Myometrial cell (primary cell): ENCODE results near the gene OR4D11. TPM values are rescaled to one million over a fixed set of nuclear protein-coding genes. Genes with fewer than 3 reads are reported as not detected.

ENCODE experiments used
- total RNA-seq: library from RNA; depleted of rRNA; stranded (reverse); fragments of >200 nt; gene quantifications from 2 replicates; pipeline ENCODE4 v1.2.3, GENCODE V29; 2015

The OR4D11 gene
- total RNA-seq: not detected in 2 replicates

DNA sequence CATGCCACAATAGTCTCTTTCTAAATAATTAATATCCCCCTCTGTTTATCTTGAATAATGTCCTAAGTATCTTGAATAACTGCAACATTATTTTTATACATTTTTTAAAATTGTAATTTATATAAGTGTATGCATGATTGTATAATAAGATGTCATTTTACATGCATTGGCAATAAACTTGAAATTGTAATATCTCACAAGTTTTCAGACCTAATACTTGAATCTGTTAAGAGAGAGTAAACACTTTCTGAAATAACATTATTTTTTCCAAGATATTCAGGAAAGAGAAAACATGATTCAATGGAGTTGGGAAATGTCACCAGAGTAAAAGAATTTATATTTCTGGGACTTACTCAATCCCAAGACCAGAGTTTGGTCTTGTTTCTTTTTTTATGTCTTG is at the start of gene OR4D11:
Gene OR4D11 (plus strand): TSS at position 301 of the 400 bp plus-strand sequence. CDS start 0 bp downstream, at position 301.

GRCh38 chr11:59456661-59457060 is 46.7 kb upstream of the OR4D11 start, which contains the start of gene OR4D6:
Gene OR4D6, plus strand, starts transcription at chr11:59456961. Its CDS starts 0 bp downstream, at chr11:59456961.

DNA sequence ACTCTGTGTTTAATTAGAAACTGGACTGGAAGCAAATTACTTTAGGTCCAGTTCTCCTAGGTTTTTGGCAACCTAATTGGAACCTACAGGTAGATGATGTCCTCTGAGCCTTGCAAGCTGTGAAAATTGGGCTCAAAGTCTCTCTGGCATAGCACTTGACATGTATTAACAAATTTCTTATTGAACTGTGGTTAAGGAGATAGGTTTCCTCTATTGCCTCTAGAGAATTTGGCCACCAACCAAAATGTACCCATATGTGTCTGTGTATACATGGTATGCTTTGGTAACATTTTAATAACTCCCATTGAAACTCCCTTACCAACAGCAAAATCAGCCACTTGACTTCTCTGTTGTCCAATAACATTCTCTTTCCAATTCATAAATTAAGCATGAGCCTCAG is 30.4 kb upstream of the OR4D11 start, which contains the start of gene OR4D10:
Gene OR4D10 (plus strand): TSS at position 301 of the 400 bp plus-strand sequence. CDS start 4,115 bp downstream, outside the sequence.

DNA sequence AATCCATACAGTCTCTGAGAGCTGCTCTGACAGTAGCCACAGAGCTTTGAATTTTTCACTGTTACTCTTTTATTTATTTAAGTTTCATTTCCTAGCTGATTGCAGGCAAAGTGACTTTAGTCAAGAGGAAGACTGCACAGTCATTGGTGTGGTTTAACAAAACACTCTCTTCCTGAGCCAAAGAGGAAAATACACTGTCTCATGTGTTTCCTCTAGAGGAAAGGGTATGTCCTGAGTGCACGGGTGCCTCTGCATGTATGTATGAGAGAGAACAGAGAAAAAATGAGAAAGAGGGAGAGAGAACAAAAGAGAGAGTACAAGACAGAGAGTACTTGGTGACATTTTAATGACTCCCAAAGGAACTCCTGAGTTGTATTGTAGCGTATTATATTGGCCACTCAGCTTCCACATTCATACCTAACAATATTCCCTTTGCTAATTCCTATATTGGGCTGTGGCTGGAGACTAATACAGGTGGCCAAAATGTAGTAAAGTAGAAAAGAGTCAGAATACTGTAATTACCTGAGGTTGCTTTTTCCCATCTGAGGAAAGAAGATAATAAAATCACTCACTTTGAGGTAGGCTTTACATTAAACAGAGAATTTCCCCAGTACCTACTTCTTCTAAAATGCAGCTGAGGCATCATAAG is 7.7 kb downstream of the OR4D11 start, which contains the start of gene OR4D9:
Gene OR4D9 (plus strand): TSS at position 599 of the 649 bp plus-strand sequence. CDS start 3,374 bp downstream, outside the sequence.

Other genes with a start within 250 kb of the OR4D11 start
- not detected in 2 replicates for gene OR5AN1, start 144.7 kb upstream of the OR4D11 start, total RNA-seq
- not detected in 2 replicates for gene OR5A2, start 77.2 kb upstream of the OR4D11 start, total RNA-seq
- not detected in 2 replicates for gene OR5A1, start 67.1 kb upstream of the OR4D11 start, total RNA-seq
- not detected in 2 replicates for gene OR4D6, start 46.6 kb upstream of the OR4D11 start, total RNA-seq
- not detected in 2 replicates for gene OR4D10, start 30.3 kb upstream of the OR4D11 start, total RNA-seq
- gene OR4D9, start 8.0 kb downstream of the OR4D11 start, total RNA-seq: not detected in 2 replicates
- gene OSBP, start 112.2 kb downstream of the OR4D11 start, total RNA-seq: 17.0 and 22.2 TPM in 2 replicates
- gene PATL1, start 165.5 kb downstream of the OR4D11 start, total RNA-seq: 9.2 and 16.3 TPM in 2 replicates
- gene OR10V1, start 210.3 kb downstream of the OR4D11 start, total RNA-seq: not detected in 2 replicates